Endothelial cell of umbilical vein (primary cell): ENCODE measurements around the gene ERI2. TPM values are rescaled to one million over a fixed set of nuclear protein-coding genes. Genes with fewer than 3 reads are reported as not detected.

Experiments used
- BruUV-seq: library from RNA; stranded (reverse); fragments of 400-500 nt; replicated peaks from 2 replicates; lab custom pipeline; 2021; lab: Mats Ljungman, UMichigan
- CTCF ChIA-PET: fragments of 300-600, 350-600 bp; sonication (Branson Sonifier 250); formaldehyde crosslinking; loops from one replicate; lab custom pipeline; 2021; ENCODE audit warnings: antibody characterized with exemption, inconsistent platforms; lab: Charles Lee
- POLR2A ChIA-PET: fragments of 300-600, 350-600 bp; sonication (Branson Sonifier 250); formaldehyde crosslinking; loops from one replicate; lab custom pipeline; 2021; ENCODE audit warnings: antibody characterized with exemption, inconsistent platforms; lab: Charles Lee
- DNase-seq: peaks from one replicate; pipeline ENCODE4 v3.0.0-alpha.2; 2011; ENCODE audit warnings: low read depth, low spot score
- FAIRE-seq: peaks from 2 replicates; lab custom pipeline; 2011; peaks lifted over from hg19 to GRCh38; lab: Jason Lieb, UNC
- H2AFZ ChIP-seq: 2 replicates; pipeline ENCODE4 v1.6.0; 2012; ENCODE audit warnings: low read depth, low read length, control low read depth, inconsistent platforms
- H3K27ac ChIP-seq: 2 replicates; pipeline ENCODE4 v1.5.1; 2011; ENCODE audit warnings: low read depth, mild to moderate bottlenecking, control low read depth, low read length, moderate library complexity; ENCODE audit not compliant: insufficient read depth
- H3K27me3 ChIP-seq, 2 experiments: 2 replicates each; pipeline versions ENCODE4 v1.6.0 to v1.6.1; 2011; ENCODE audit warnings: low read length in 2 of 2, mixed read lengths in 1 of 2; ENCODE audit not compliant: control insufficient read depth in 2 of 2, insufficient read depth in 2 of 2
- H3K36me3 ChIP-seq, 2 experiments: 2 replicates in 1 of 2; 3 replicates in 1 of 2; pipeline ENCODE4 v1.5.1; 2011; ENCODE audit warnings: low read length in 2 of 2, mild to moderate bottlenecking in 1 of 2, moderate library complexity in 1 of 2; ENCODE audit not compliant: control insufficient read depth in 2 of 2, insufficient read depth in 2 of 2; ENCODE audit errors: extremely low read depth in 1 of 2
- H3K4me1 ChIP-seq: 3 replicates; pipeline ENCODE4 v1.5.1; 2011; ENCODE audit warnings: mild to moderate bottlenecking, low read length; ENCODE audit not compliant: control insufficient read depth, insufficient read depth; ENCODE audit errors: extremely low read depth
- H3K4me2 ChIP-seq: 2 replicates; pipeline ENCODE4 v1.6.1; 2011; ENCODE audit warnings: low read length, control low read depth, mixed read lengths; ENCODE audit not compliant: insufficient read depth
- H3K4me3 ChIP-seq, 3 experiments: fragments of 200-600 bp in 1 of 3; sonication (generic), shearing (Covaris generic) in 1 of 3; replicated peaks in 1 of 3; 2 replicates each; pipeline ENCODE4 v1.5.1; 2011 to 2016; ENCODE audit warnings: control low read depth in 3 of 3, low read length in 3 of 3, mild to moderate bottlenecking in 2 of 3, inconsistent platforms in 1 of 3, low read depth in 1 of 3, moderate library complexity in 1 of 3; ENCODE audit not compliant: insufficient read depth in 1 of 3
- H3K79me2 ChIP-seq: 2 replicates; pipeline ENCODE4 v1.6.0; 2012; ENCODE audit warnings: low read length, inconsistent platforms; ENCODE audit not compliant: control insufficient read depth, insufficient read depth
- H3K9ac ChIP-seq: replicated peaks from 2 replicates; pipeline ENCODE3; 2011; ENCODE audit warnings: low read length, control low read depth; ENCODE audit not compliant: insufficient read depth; ENCODE audit errors: extremely low read depth
- H3K9me1 ChIP-seq: replicated peaks from 3 replicates; pipeline ENCODE4 v1.6.0; 2011; ENCODE audit warnings: mild to moderate bottlenecking, low read length; ENCODE audit not compliant: control insufficient read depth, insufficient read depth; ENCODE audit errors: extremely low read depth
- H3K9me3 ChIP-seq: replicated peaks from 2 replicates; pipeline ENCODE4 v1.5.1; 2012; ENCODE audit warnings: low read length, inconsistent platforms; ENCODE audit not compliant: control insufficient read depth, insufficient read depth
- H4K20me1 ChIP-seq: replicated peaks from 2 replicates; pipeline ENCODE3; 2011; ENCODE audit warnings: mild to moderate bottlenecking, low read length; ENCODE audit not compliant: control insufficient read depth, insufficient read depth; ENCODE audit errors: extremely low read depth
- FOS ChIP-seq: IDR thresholded peaks from 2 replicates; pipeline ENCODE4 v1.6.1; 2011; ENCODE audit warnings: mild to moderate bottlenecking, low read length, moderate library complexity, borderline replicate concordance; ENCODE audit not compliant: insufficient read depth
- GATA2 ChIP-seq: IDR thresholded peaks from 2 replicates; pipeline ENCODE4 v1.7.0; 2011; ENCODE audit warnings: low read depth, mild to moderate bottlenecking, moderate library complexity, mixed read lengths, low read length; ENCODE audit not compliant: insufficient read length, insufficient read depth
- JUN ChIP-seq: IDR thresholded peaks from 2 replicates; pipeline ENCODE4 v1.6.1; 2011; ENCODE audit warnings: borderline replicate concordance, low read depth; ENCODE audit not compliant: insufficient read length, insufficient read depth
- MYC ChIP-seq: IDR thresholded peaks from one replicate; pipeline ENCODE4 v1.6.1; 2011; ENCODE audit warnings: mild to moderate bottlenecking, low read depth, low read length
- POLR2A ChIP-seq: IDR thresholded peaks from 2 replicates; pipeline ENCODE4 v1.6.1; 2012; ENCODE audit warnings: low read depth, mild to moderate bottlenecking, control low read depth, low read length
- POLR2AphosphoS5 ChIP-seq: IDR thresholded peaks from 2 replicates; pipeline ENCODE4 v1.6.1; 2012; ENCODE audit warnings: low read depth, mild to moderate bottlenecking, control low read depth, low read length, moderate library complexity; ENCODE audit not compliant: insufficient read depth
- dilution Hi-C: fragments of 300-500 bp; cut with MboI; formaldehyde crosslinking; loops from one replicate; pipeline ENCODE4 v1.15.0; 2019; ENCODE audit warnings: low sequenced_read_pairs; ENCODE audit not compliant: extremely low pct_ligation_motif_present
- intact Hi-C: fragments of 100-400 bp; cut with micrococcal nuclease; formaldehyde crosslinking; loops from one replicate; pipeline ENCODE4 v1.10.0; 2022
- polyA plus RNA-seq, 4 experiments: library from polyadenylated mRNA; depleted of rRNA in 3 of 4; stranded (reverse) in 3 of 4; unstranded in 1 of 4; fragments of >200 nt; gene quantifications; 2 replicates each; pipeline versions ENCODE4 v1.2.1 to v1.2.3, GENCODE V29; 2011 to 2012; ENCODE audit warnings: missing spikeins in 1 of 4
- total RNA-seq: library from RNA; stranded (reverse); gene quantifications from 2 replicates; pipeline ENCODE4 v1.2.3, GENCODE V29; 2021
- TF ChIP-seq, protein P1 (sequence below), 2 donors: IDR thresholded peaks; 1 replicate in 1 of 2; 2 replicates in 1 of 2; pipeline ENCODE4 v1.5.1; 2011; ENCODE audit warnings: low read length in 2 of 2, mild to moderate bottlenecking in 2 of 2, moderate library complexity in 2 of 2, control low read depth in 1 of 2, inconsistent platforms in 1 of 2, low read depth in 1 of 2; ENCODE audit not compliant: insufficient read depth in 1 of 2; ENCODE audit errors: extremely low read depth in 1 of 2

Gene ERI2
- total and polyA plus RNA-seq, 2 donors (not counting 3 experiments of a cell fraction or from before 2014, with no cell fraction given) = 6.6 to 8.9 TPM

DNA sequence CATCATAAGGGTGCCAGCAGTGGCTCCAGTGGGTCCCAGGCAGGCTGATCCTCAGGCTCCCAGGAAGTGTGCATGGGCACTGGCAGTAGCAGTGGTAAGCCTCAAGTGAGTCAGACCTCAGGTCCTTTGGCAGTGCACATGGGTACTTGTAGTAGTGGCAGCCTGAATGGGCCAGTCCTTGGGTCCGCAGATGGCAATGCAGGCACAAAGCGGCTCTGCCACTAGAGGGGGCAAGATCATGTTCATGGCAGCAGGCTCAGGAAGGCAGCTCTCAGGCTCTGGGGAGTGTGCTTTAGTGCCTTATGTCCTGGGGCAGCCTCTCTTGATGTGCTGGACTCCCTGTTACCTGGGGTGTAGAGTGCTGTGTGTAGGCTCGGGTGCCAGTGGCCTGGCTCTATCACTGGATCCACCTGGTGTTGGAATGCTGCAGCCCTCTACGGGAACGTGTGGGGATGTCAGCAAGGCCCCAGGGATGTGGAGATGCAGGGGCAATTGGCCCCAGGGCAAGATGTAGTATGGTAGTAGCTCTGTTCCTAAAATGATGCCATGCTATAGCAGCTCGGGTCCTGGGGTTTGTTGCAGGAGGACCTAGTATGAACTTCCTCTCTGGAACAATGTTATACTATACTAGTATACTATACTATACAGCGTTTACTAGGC lies 31.4 kb downstream of the ERI2 start:
- Histone ChIP-seq H3K4me2 (no peak overlapping the region), H3K27me3 (peaks cover 0 to 1% of the 10 kb centered on the region in 2 experiments), H4K20me1 (no peaks in the 10 kb centered on the region), H3K9me3 (no peaks in the 10 kb centered on the region), H3K79me2 (no peaks in the 10 kb centered on the region), H3K36me3 (no peaks in the 10 kb centered on the region), H3K9me1 (no peaks in the 10 kb centered on the region), H3K4me1 (no peaks in the 10 kb centered on the region), H3K4me3 (no peak overlapping the region), H2AFZ (no peak overlapping the region), H3K9ac (no peak overlapping the region), H3K27ac (no peak overlapping the region)
- DNase-seq = peak; percentile 70
- ChIA-PET CTCF (interaction anchor here (0.6 to 2.9 kb wide), 25 partner anchors 8 to 526 kb away, joined by 3 to 26 read pairs (median 4); partner anchors contain the start of genes ACSM3, ERI2 and REXO5), POLR2A (no interaction called here)
- BruUV-seq = no TSS peak
- dilution Hi-C loops = no loop called here
- no peak for TF ChIP-seq JUN
- TF ChIP-seq, protein P1, sequence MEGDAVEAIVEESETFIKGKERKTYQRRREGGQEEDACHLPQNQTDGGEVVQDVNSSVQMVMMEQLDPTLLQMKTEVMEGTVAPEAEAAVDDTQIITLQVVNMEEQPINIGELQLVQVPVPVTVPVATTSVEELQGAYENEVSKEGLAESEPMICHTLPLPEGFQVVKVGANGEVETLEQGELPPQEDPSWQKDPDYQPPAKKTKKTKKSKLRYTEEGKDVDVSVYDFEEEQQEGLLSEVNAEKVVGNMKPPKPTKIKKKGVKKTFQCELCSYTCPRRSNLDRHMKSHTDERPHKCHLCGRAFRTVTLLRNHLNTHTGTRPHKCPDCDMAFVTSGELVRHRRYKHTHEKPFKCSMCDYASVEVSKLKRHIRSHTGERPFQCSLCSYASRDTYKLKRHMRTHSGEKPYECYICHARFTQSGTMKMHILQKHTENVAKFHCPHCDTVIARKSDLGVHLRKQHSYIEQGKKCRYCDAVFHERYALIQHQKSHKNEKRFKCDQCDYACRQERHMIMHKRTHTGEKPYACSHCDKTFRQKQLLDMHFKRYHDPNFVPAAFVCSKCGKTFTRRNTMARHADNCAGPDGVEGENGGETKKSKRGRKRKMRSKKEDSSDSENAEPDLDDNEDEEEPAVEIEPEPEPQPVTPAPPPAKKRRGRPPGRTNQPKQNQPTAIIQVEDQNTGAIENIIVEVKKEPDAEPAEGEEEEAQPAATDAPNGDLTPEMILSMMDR (IDR thresholded peaks at IDR 0.05; ENCODE audit: extremely low read depth in 1 of 2, insufficient read depth in 1 of 2, low read depth in 1 of 2, low read length in 2 of 2) = peak; percentile 85 to 94
- intact Hi-C loops = loop anchor here (1.0 to 2.0 kb wide), 2 partner anchors 74 to 308 kb away; no protein-coding TSS in a partner anchor
- FAIRE-seq = peak; percentile 85

DNA sequence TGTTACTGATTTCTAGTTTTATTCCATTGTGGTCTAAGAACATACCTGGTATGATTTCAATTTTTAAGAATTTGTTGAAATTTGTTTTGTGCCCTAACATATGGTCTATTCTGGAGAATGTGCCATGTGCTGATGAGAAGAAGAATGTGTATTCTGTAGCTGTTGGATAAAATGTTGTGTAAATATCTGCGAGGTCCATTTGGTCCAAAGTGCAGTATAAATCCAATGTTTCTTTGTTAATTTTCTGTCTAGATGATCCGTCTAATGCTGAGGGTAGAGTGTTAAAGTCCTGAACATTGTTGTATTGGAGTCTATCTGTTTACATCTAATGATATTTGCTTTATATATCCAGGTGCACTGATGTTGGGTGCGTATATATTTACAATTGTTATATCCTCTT lies 32.6 kb downstream of the ERI2 start:
- no peak for DNase-seq
- no peak overlapping the region for H3K9ac ChIP-seq
- H3K4me3 ChIP-seq = no peak overlapping the region
- no peak overlapping the region for H3K4me2 ChIP-seq
- H3K4me1 ChIP-seq = no peaks in the 10 kb centered on the region
- no peak for FAIRE-seq
- ChIA-PET POLR2A (interaction anchor here (0.7 kb wide), 1 partner anchor 33 kb away, joined by 8 read pairs; no protein-coding TSS in a partner anchor), CTCF (interaction anchor here (0.7 to 2.9 kb wide), 13 partner anchors 9 to 527 kb away, joined by 3 to 26 read pairs (median 6); partner anchors contain the start of genes ACSM3, ERI2, REXO5 and THUMPD1)
- no TSS peak for BruUV-seq
- peaks cover 0 to 1% of the 10 kb centered on the region in 2 experiments for H3K27me3 ChIP-seq
- H2AFZ ChIP-seq = no peak overlapping the region
- no peaks in the 10 kb centered on the region for H3K9me1 ChIP-seq
- no peaks in the 10 kb centered on the region for H4K20me1 ChIP-seq
- TF ChIP-seq POLR2A = no peak
- TF ChIP-seq GATA2 = no peak
- TF ChIP-seq JUN = no peak
- TF ChIP-seq FOS = no peak
- TF ChIP-seq MYC = no peak
- no peak for TF ChIP-seq POLR2AphosphoS5
- H3K36me3 ChIP-seq = no peaks in the 10 kb centered on the region
- no peaks in the 10 kb centered on the region for H3K9me3 ChIP-seq
- dilution Hi-C loops (no loop called here), intact Hi-C loops (loop anchor here (1.0 to 2.0 kb wide), 2 partner anchors 75 to 310 kb away; no protein-coding TSS in a partner anchor)
- no peak overlapping the region for H3K27ac ChIP-seq
- H3K79me2 ChIP-seq = no peaks in the 10 kb centered on the region
